GM23338 (cell line): Measurements from ENCODE around the gene CASS4. TPM values are rescaled to one million over a fixed set of nuclear protein-coding genes. Genes with fewer than 3 reads are reported as not detected.
A peak's percentile ranks its signal among the peaks of the same experiment; 100 is the strongest.

Experiments
- ATAC-seq: fragments of 200-7000 bp; cut with Tn5 transposase; 3 replicates; pipeline ENCODE4 v1.9.1; 2020
- DNase-seq: peaks from one replicate; pipeline ENCODE4 v3.0.0-alpha.2; 2015; ENCODE audit warnings: low spot score
- H2AFZ ChIP-seq: fragments of 200-600 bp; sonication (generic); 2 replicates; pipeline ENCODE4 v1.8.0; 2016; ENCODE audit warnings: antibody characterized with exemption, mild to moderate bottlenecking, moderate library complexity
- H3F3A ChIP-seq: fragments of 200-600 bp; sonication (generic); replicated peaks from 2 replicates; pipeline ENCODE4 v1.8.0; 2017; ENCODE audit warnings: antibody characterized with exemption, mixed run types, low read depth
- H3K27ac ChIP-seq: fragments of 200-600 bp; sonication (generic); 2 replicates; pipeline ENCODE4 v1.6.1; 2016; ENCODE audit warnings: low read depth
- H3K27me3 ChIP-seq: fragments of 200-600 bp; sonication (generic); 2 replicates; pipeline ENCODE4 v1.8.0; 2016; ENCODE audit warnings: mild to moderate bottlenecking, mixed run types, moderate library complexity; ENCODE audit not compliant: insufficient read depth
- H3K36me3 ChIP-seq: fragments of 200-600 bp; sonication (generic); 2 replicates; pipeline ENCODE4 v1.8.0; 2016; ENCODE audit warnings: mild to moderate bottlenecking; ENCODE audit not compliant: insufficient read depth
- H3K4me1 ChIP-seq: fragments of 200-600 bp; sonication (generic); 2 replicates; pipeline ENCODE4 v1.8.0; 2016; ENCODE audit warnings: mild to moderate bottlenecking, moderate library complexity; ENCODE audit not compliant: insufficient read depth
- H3K4me2 ChIP-seq: fragments of 200-600 bp; sonication (generic); 2 replicates; pipeline ENCODE4 v1.7.1; 2017; ENCODE audit warnings: mixed run types
- H3K4me3 ChIP-seq: fragments of 200-600 bp; sonication (generic); 2 replicates; pipeline ENCODE4 v1.6.1; 2016; ENCODE audit warnings: mixed run types
- H3K79me2 ChIP-seq: fragments of 200-600 bp; sonication (generic); replicated peaks from 2 replicates; pipeline ENCODE4 v1.8.0; 2017; ENCODE audit warnings: mild to moderate bottlenecking; ENCODE audit not compliant: insufficient read depth
- H3K9me2 ChIP-seq: fragments of 200-600 bp; sonication (generic); 2 replicates; pipeline ENCODE4 v1.8.0; 2017; ENCODE audit not compliant: insufficient read depth
- H4K20me1 ChIP-seq: fragments of 200-600 bp; sonication (generic); replicated peaks from 2 replicates; pipeline ENCODE4 v1.8.0; 2017; ENCODE audit warnings: mild to moderate bottlenecking; ENCODE audit not compliant: insufficient read depth
- H3K27ac Mint-ChIP-seq: 2 replicates; pipeline ENCODE4 v1.8.0; 2020; ENCODE audit warnings: inconsistent platforms, mild to moderate bottlenecking, moderate library complexity, mixed read lengths
- H3K27me3 Mint-ChIP-seq: 3 replicates; pipeline ENCODE4 v1.8.0; 2022; ENCODE audit warnings: low read depth, mild to moderate bottlenecking, moderate library complexity, mixed read lengths, inconsistent platforms; ENCODE audit not compliant: insufficient read depth, poor library complexity
- H3K36me3 Mint-ChIP-seq: 3 replicates; pipeline ENCODE4 v1.8.0; 2021; ENCODE audit warnings: low read depth, mild to moderate bottlenecking, inconsistent platforms, moderate library complexity, mixed read lengths
- H3K4me1 Mint-ChIP-seq: 3 replicates; pipeline ENCODE4 v1.8.0; 2020; ENCODE audit warnings: mild to moderate bottlenecking, inconsistent platforms, mixed read lengths
- H3K4me3 Mint-ChIP-seq: 3 replicates; pipeline ENCODE4 v1.8.0; 2021; ENCODE audit warnings: moderate library complexity, mild to moderate bottlenecking, inconsistent platforms, mixed read lengths
- H3K9me3 Mint-ChIP-seq: 3 replicates; pipeline ENCODE4 v1.8.0; 2020; ENCODE audit warnings: moderate library complexity, mild to moderate bottlenecking, inconsistent platforms, mixed read lengths
- CREB1 ChIP-seq: fragments of 250-450 bp; sonication (Bioruptor Pico); IDR thresholded peaks from 2 replicates; pipeline ENCODE4 v1.5.0; 2020; ENCODE audit warnings: low read depth, mild to moderate bottlenecking, moderate library complexity
- CTCF ChIP-seq, 2 experiments: fragments of 200-600 bp in 1 of 2; sonication (generic) in 1 of 2; conservative IDR thresholded peaks; 2 replicates each; pipeline versions ENCODE4 v1.5.1 to v1.6.1; 2016 to 2017; ENCODE audit warnings: antibody characterized with exemption in 2 of 2, low read depth in 2 of 2, mild to moderate bottlenecking in 2 of 2, moderate library complexity in 1 of 2
- ETS1 ChIP-seq: IDR thresholded peaks from 2 replicates; pipeline ENCODE4 v1.6.1; 2016; ENCODE audit warnings: antibody characterized with exemption
- EZH2 ChIP-seq: fragments of 200-600 bp; sonication (generic); IDR thresholded peaks from one replicate; pipeline ENCODE4 v1.8.0; 2017; ENCODE audit warnings: antibody characterized with exemption, mild to moderate bottlenecking, low read depth; ENCODE audit not compliant: unreplicated experiment
- EZH2phosphoT487 ChIP-seq: fragments of 200-600 bp; sonication (generic); IDR thresholded peaks from one replicate; pipeline ENCODE4 v1.8.1; 2018; ENCODE audit warnings: antibody characterized with exemption; ENCODE audit not compliant: unreplicated experiment
- JUNB ChIP-seq: IDR thresholded peaks from one replicate; pipeline ENCODE4 v1.6.1; 2016; ENCODE audit warnings: antibody characterized with exemption; ENCODE audit not compliant: unreplicated experiment
- NANOG ChIP-seq: IDR thresholded peaks from 2 replicates; pipeline ENCODE4 v1.6.1; 2016; ENCODE audit warnings: antibody characterized with exemption, borderline replicate concordance
- POLR2AphosphoS5 ChIP-seq: IDR thresholded peaks from 2 replicates; pipeline ENCODE4 v1.6.1; 2016; ENCODE audit warnings: antibody characterized with exemption, low read depth
- REST ChIP-seq: IDR thresholded peaks from one replicate; pipeline ENCODE4 v1.6.1; 2018; ENCODE audit warnings: antibody characterized with exemption; ENCODE audit not compliant: unreplicated experiment
- STAT1 ChIP-seq: IDR thresholded peaks from one replicate; pipeline ENCODE4 v1.6.1; 2016; ENCODE audit warnings: antibody characterized with exemption; ENCODE audit not compliant: unreplicated experiment
- ZNF114 ChIP-seq: fragments of 250-450 bp; sonication (Bioruptor Pico); IDR thresholded peaks from 2 replicates; pipeline ENCODE4 v1.5.0; 2020; ENCODE audit warnings: mild to moderate bottlenecking, moderate library complexity
- ZNF331 ChIP-seq: fragments of 250-450 bp; sonication (Bioruptor Pico); IDR thresholded peaks from 2 replicates; pipeline ENCODE4 v1.5.0; 2020; ENCODE audit warnings: low read depth, mild to moderate bottlenecking, moderate library complexity
- ZNF462 ChIP-seq: fragments of 250-450 bp; sonication (Bioruptor Pico); IDR thresholded peaks from 2 replicates; pipeline ENCODE4 v1.5.0; 2020; ENCODE audit warnings: mild to moderate bottlenecking, moderate library complexity
- polyA plus RNA-seq: library from polyadenylated mRNA; unstranded; fragments of >200 nt; fragmentation: Nextera tagmentation; extraction: Ambion mirVana; gene quantifications from 2 replicates; pipeline ENCODE4 v1.2.1, GENCODE V29; 2016
- total RNA-seq: library from RNA; depleted of rRNA; stranded (reverse); fragments of >200 nt; shearing (Covaris generic); gene quantifications from 2 replicates; pipeline ENCODE4 v1.2.3, GENCODE V29; 2014

The CASS4 gene
- total and polyA plus RNA-seq, 2 experiments from 2014 or later = not detected

GRCh38 chr20:56458206-56458821 is 46.3 kb downstream of the CASS4 start:
- H3K27ac ChIP-seq = no peak overlapping the region
- Mint-ChIP-seq H3K9me3 (no peaks in the 10 kb centered on the region), H3K4me3 (no peak overlapping the region), H3K36me3 (no peaks in the 10 kb centered on the region), H3K4me1 (no peaks in the 10 kb centered on the region), H3K27ac (no peak overlapping the region), H3K27me3 (peaks cover 3% of the 10 kb centered on the region)
- no peak for DNase-seq
- H3K36me3 ChIP-seq = no peaks in the 10 kb centered on the region
- H2AFZ ChIP-seq = peak overlapping the region; percentile 69
- H3K4me1 ChIP-seq = no peaks in the 10 kb centered on the region
- H3F3A ChIP-seq = no peaks in the 10 kb centered on the region
- H3K4me2 ChIP-seq = no peak overlapping the region
- no peaks in the 10 kb centered on the region for H3K79me2 ChIP-seq
- H3K9me2 ChIP-seq = no peaks in the 10 kb centered on the region
- ATAC-seq = no peak; the same call in 2 of the 3 replicates
- H3K4me3 ChIP-seq = no peak overlapping the region
- no peaks in the 10 kb centered on the region for H4K20me1 ChIP-seq
- H3K27me3 ChIP-seq = no peaks in the 10 kb centered on the region
- TF ChIP-seq CTCF (conservative IDR thresholded peaks at IDR 0.05; ENCODE audit: low read depth in 2 of 2) (no peak), STAT1 (no peak), EZH2 (no peak), EZH2phosphoT487 (no peak), REST (no peak), ETS1 (no peak), POLR2AphosphoS5 (no peak), NANOG (no peak), CREB1 (CRISPR knock-in tag) (no peak), ZNF462 (CRISPR knock-in tag) (no peak), ZNF331 (CRISPR knock-in tag) (no peak), ZNF114 (CRISPR knock-in tag) (no peak), JUNB (no peak)
